ENCODE measurements around the gene OR2T34. TPM values are rescaled to one million over a fixed set of nuclear protein-coding genes. Genes with fewer than 3 reads are reported as not detected.
A peak's percentile ranks its signal among the peaks of the same experiment; 100 is the strongest.
"Not testable (repeated sequence)": the region's sequence is repeated elsewhere in the genome, so short reads cannot be mapped to it uniquely, and the experiment has no call there.

Gene OR2T34, protein sequence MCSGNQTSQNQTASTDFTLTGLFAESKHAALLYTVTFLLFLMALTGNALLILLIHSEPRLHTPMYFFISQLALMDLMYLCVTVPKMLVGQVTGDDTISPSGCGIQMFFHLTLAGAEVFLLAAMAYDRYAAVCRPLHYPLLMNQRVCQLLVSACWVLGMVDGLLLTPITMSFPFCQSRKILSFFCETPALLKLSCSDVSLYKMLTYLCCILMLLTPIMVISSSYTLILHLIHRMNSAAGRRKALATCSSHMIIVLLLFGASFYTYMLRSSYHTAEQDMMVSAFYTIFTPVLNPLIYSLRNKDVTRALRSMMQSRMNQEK
- total RNA-seq (2021) (not detected in 3 replicates), Bru-seq, nascent RNA (not detected)
- long read RNA-seq, experiment 1: 0 reads
- long read RNA-seq, experiment 2: 0 reads
- long read RNA-seq, experiment 3: 0 reads

DNA sequence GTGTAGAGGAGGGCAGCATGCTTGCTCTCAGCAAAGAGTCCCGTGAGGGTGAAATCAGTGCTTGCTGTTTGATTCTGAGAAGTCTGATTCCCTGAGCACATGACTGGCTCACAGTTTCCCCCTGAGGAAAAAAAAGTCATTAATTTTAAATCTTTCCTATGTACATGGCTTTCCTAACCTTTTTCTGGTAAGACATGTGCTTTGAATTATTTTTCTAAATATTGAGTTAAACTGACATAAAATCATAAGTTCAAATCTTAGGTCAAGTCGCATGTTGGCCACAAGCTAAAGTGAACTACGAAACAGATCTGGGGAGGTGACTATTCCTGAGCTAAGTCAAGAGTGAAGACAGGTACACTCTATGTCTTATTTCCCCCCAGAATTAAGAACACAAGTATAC is at the start of gene OR2T34:
Gene OR2T34 (minus strand): TSS at position 101 of the 400 bp plus-strand sequence. CDS start 0 bp downstream, at position 101.
- POLR2A ChIA-PET; H3K27ac Mint-ChIP-seq; ATAC-seq; CTCF ChIA-PET; DNase-seq (ENCODE audit: low spot score); H3K4me1 Mint-ChIP-seq; H3K27me3 Mint-ChIP-seq (ENCODE audit: low read depth); H3K4me3 Mint-ChIP-seq: not testable (repeated sequence)
- H3K36me3 Mint-ChIP-seq: peaks cover 33% of the 10 kb centered on the region
- H3K9me3 Mint-ChIP-seq: peaks cover 50% of the 10 kb centered on the region

GRCh38 chr1:248622570-248623001 is 48.0 kb upstream of the OR2T34 start:
- Mint-ChIP-seq H3K4me3 (no peak overlapping the region), H3K27ac (no peak overlapping the region), H3K27me3 (ENCODE audit: low read depth) (no peaks in the 10 kb centered on the region; the same call in 1 of the 2 replicates), H3K9me3 (peaks cover 42% of the 10 kb centered on the region), H3K36me3 (peaks cover 32% of the 10 kb centered on the region), H3K4me1 (no peaks in the 10 kb centered on the region)
- ATAC-seq (peak; percentile 52; the same call in 1 of the 2 replicates), DNase-seq (ENCODE audit: low spot score) (no peak)
- TF ChIP-seq ZNF396 (CRISPR knock-in tag; IDR thresholded peaks at IDR 0.05; ENCODE audit: borderline replicate concordance): no peak
- no peak for TF ChIP-seq ZNF232 (CRISPR knock-in tag; IDR thresholded peaks at IDR 0.05)
- TF ChIP-seq, protein P1, sequence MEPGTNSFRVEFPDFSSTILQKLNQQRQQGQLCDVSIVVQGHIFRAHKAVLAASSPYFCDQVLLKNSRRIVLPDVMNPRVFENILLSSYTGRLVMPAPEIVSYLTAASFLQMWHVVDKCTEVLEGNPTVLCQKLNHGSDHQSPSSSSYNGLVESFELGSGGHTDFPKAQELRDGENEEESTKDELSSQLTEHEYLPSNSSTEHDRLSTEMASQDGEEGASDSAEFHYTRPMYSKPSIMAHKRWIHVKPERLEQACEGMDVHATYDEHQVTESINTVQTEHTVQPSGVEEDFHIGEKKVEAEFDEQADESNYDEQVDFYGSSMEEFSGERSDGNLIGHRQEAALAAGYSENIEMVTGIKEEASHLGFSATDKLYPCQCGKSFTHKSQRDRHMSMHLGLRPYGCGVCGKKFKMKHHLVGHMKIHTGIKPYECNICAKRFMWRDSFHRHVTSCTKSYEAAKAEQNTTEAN (CRISPR knock-in tag; IDR thresholded peaks at IDR 0.05): no peak
- no peak for TF ChIP-seq NR2C2 (CRISPR knock-in tag; IDR thresholded peaks at IDR 0.05)
- TF ChIP-seq SP1 (CRISPR knock-in tag; conservative IDR thresholded peaks at IDR 0.05): no peak
- TF ChIP-seq ZNF138 (CRISPR knock-in tag; conservative IDR thresholded peaks at IDR 0.05): no peak
- no peak for TF ChIP-seq SMAD4 (CRISPR knock-in tag; IDR thresholded peaks at IDR 0.05)
- TF ChIP-seq, protein P2, sequence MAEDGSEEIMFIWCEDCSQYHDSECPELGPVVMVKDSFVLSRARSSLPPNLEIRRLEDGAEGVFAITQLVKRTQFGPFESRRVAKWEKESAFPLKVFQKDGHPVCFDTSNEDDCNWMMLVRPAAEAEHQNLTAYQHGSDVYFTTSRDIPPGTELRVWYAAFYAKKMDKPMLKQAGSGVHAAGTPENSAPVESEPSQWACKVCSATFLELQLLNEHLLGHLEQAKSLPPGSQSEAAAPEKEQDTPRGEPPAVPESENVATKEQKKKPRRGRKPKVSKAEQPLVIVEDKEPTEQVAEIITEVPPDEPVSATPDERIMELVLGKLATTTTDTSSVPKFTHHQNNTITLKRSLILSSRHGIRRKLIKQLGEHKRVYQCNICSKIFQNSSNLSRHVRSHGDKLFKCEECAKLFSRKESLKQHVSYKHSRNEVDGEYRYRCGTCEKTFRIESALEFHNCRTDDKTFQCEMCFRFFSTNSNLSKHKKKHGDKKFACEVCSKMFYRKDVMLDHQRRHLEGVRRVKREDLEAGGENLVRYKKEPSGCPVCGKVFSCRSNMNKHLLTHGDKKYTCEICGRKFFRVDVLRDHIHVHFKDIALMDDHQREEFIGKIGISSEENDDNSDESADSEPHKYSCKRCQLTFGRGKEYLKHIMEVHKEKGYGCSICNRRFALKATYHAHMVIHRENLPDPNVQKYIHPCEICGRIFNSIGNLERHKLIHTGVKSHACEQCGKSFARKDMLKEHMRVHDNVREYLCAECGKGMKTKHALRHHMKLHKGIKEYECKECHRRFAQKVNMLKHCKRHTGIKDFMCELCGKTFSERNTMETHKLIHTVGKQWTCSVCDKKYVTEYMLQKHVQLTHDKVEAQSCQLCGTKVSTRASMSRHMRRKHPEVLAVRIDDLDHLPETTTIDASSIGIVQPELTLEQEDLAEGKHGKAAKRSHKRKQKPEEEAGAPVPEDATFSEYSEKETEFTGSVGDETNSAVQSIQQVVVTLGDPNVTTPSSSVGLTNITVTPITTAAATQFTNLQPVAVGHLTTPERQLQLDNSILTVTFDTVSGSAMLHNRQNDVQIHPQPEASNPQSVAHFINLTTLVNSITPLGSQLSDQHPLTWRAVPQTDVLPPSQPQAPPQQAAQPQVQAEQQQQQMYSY (CRISPR knock-in tag; IDR thresholded peaks at IDR 0.05): no peak
- TF ChIP-seq ELF4 (CRISPR knock-in tag; IDR thresholded peaks at IDR 0.05; ENCODE audit: low read depth): no peak
- no peak for TF ChIP-seq ZNF423 (CRISPR knock-in tag; IDR thresholded peaks at IDR 0.05)
- TF ChIP-seq ZNF121 (CRISPR knock-in tag; IDR thresholded peaks at IDR 0.05): no peak
- no peak for TF ChIP-seq MAX (CRISPR knock-in tag; IDR thresholded peaks at IDR 0.05)
- TF ChIP-seq PREB (CRISPR knock-in tag; IDR thresholded peaks at IDR 0.05; ENCODE audit: borderline replicate concordance): no peak
- TF ChIP-seq, protein P3, sequence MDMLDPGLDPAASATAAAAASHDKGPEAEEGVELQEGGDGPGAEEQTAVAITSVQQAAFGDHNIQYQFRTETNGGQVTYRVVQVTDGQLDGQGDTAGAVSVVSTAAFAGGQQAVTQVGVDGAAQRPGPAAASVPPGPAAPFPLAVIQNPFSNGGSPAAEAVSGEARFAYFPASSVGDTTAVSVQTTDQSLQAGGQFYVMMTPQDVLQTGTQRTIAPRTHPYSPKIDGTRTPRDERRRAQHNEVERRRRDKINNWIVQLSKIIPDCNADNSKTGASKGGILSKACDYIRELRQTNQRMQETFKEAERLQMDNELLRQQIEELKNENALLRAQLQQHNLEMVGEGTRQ (CRISPR knock-in tag; IDR thresholded peaks at IDR 0.05): no peak
- TF ChIP-seq ATF2 (CRISPR knock-in tag; IDR thresholded peaks at IDR 0.05; ENCODE audit: borderline replicate concordance, low read depth): no peak
- TF ChIP-seq, protein P4, sequence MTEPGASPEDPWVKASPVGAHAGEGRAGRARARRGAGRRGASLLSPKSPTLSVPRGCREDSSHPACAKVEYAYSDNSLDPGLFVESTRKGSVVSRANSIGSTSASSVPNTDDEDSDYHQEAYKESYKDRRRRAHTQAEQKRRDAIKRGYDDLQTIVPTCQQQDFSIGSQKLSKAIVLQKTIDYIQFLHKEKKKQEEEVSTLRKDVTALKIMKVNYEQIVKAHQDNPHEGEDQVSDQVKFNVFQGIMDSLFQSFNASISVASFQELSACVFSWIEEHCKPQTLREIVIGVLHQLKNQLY (CRISPR knock-in tag; IDR thresholded peaks at IDR 0.05): no peak
- ChIA-PET POLR2A (no interaction called here), CTCF (no interaction called here)

Measured in WTC11 (cell line).